Cerebellar cortex (tissue), 1 donor: ENCODE data around the gene STK38L.

ENCODE experiments used
- DNase-seq: peaks from one replicate; pipeline ENCODE4 v3.0.0-alpha.2; 2015; ENCODE audit warnings: low spot score

The STK38L gene

DNA sequence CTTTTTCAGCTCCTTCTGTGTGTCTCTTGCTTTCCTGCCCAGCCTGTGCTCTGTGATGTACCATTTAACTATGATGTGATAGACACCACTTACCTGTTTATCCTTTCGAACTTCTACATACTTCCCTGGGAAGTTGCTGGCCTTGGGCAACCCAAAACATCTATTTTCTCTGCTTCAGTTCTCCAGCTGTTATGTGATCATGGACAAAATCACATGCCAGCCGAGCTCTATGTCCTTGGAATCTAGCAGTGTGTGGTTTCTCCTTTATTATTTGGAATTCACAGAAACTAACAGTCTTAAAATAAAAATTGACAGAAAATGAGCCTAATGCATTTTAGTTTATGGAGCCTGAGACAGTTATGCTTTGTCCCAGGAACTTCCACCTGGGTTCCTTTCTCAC lies 111.4 kb downstream of the STK38L start:
- no peak for DNase-seq

GRCh38 chr12:27355979-27356378 lies 111.9 kb downstream of the STK38L start:
- no peak for DNase-seq

DNA sequence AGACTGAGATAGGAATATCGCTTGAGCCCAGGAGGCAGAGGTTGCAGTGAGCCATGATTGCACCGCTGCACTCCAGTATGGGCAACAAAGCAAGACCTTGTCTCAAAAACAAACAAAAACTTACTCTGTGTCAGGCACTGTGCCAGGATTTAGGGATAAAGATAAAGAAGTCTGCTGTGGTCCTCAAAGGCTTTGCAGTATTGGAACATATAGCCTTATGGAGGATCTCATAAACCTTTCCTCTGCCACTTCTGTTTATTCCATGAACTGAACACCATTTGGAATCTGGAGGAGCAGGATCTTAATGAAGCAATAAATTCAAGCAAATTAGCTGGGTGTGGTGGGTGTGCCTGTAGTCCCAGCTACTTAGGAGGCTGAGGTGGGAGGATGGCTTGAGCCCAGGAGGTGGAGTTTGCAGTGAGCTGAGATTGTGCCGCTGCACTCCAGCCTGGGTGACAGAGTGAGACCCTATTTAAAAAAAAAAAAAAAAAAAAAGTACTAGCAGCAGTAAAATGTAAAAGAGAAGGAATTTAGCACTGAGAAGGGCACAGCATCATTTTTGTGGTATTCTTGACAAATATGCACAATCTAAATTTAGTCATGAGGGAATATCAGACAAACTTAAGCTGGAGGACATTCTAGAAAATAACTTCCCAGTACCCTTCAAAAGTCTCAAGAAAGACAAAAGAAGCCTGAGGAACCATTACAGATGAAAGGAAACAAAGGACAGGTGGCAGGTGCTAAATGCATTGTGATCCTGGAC lies 115.7 kb downstream of the STK38L start:
- DNase-seq = no peak

DNA sequence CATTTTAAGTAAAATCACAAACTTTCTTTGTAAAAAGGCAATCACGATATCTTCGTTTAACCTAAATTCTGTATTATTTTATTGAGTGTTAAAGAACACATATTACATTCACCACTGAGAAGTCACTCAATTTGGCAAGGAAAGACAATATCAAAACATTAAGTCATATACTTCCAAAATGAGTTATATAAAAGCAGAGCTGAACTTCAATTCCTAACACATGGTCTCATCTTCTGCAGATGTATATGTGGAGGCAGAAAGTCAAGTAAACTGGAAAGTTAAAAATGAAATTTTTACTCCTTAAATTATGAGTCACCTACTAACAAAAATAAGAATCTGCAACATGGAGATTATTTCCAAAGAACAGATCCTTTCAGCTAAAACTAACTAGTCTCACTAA lies 117.3 kb downstream of the STK38L start:
- no peak for DNase-seq

GRCh38 chr12:27366621-27367020 lies 122.5 kb downstream of the STK38L start:
- DNase-seq = no peak

GRCh38 chr12:27367078-27367477 lies 123.0 kb downstream of the STK38L start:
- no peak for DNase-seq
